WTC11 (cell line): Measurements from ENCODE around the gene PLCG2. TPM values are rescaled to one million over a fixed set of nuclear protein-coding genes. Genes with fewer than 3 reads are reported as not detected.

ENCODE experiments used
- CBFB ChIP-seq: sonication (generic); formaldehyde crosslinking; IDR thresholded peaks from 2 replicates; pipeline ENCODE4 v1.8.1; 2022; ENCODE audit warnings: mild to moderate bottlenecking, low read depth, missing genetic modification reagents
- E2F5 ChIP-seq: sonication (generic); formaldehyde crosslinking; IDR thresholded peaks from 2 replicates; pipeline ENCODE4 v1.8.1; 2022; ENCODE audit warnings: mild to moderate bottlenecking, moderate library complexity, missing genetic modification reagents
- ELF4 ChIP-seq: sonication (generic); formaldehyde crosslinking; IDR thresholded peaks from 2 replicates; pipeline ENCODE4 v1.8.1; 2022; ENCODE audit warnings: low read depth, mild to moderate bottlenecking, moderate library complexity, missing genetic modification reagents
- GABPB1 ChIP-seq: sonication (generic); formaldehyde crosslinking; IDR thresholded peaks from 2 replicates; pipeline ENCODE4 v1.8.1; 2023; ENCODE audit warnings: mild to moderate bottlenecking, missing genetic modification reagents
- GRHL2 ChIP-seq: fragments of 250-450 bp; sonication (Bioruptor Pico); IDR thresholded peaks from 2 replicates; pipeline ENCODE4 v1.8.0; 2022; ENCODE audit warnings: mild to moderate bottlenecking, moderate library complexity; ENCODE audit not compliant: insufficient replicate concordance, severe bottlenecking
- IRF2 ChIP-seq: sonication (generic); formaldehyde crosslinking; IDR thresholded peaks from 2 replicates; pipeline ENCODE4 v1.8.0; 2022; ENCODE audit warnings: low read depth, missing genetic modification reagents, borderline replicate concordance
- MXD4 ChIP-seq: fragments of 250-450 bp; sonication (Bioruptor Pico); IDR thresholded peaks from 2 replicates; pipeline ENCODE4 v1.8.0; 2021; ENCODE audit warnings: mild to moderate bottlenecking, moderate library complexity, borderline replicate concordance
- MYBL2 ChIP-seq: sonication (generic); formaldehyde crosslinking; IDR thresholded peaks from 2 replicates; pipeline ENCODE4 v1.8.1; 2023; ENCODE audit warnings: mild to moderate bottlenecking, moderate library complexity, missing genetic modification reagents
- NFYB ChIP-seq: sonication (generic); formaldehyde crosslinking; conservative IDR thresholded peaks from 2 replicates; pipeline ENCODE4 v1.8.0; 2022; ENCODE audit warnings: low read depth, missing genetic modification reagents
- PRRX2 ChIP-seq: fragments of 250-450 bp; sonication (Bioruptor Pico); IDR thresholded peaks from 2 replicates; pipeline ENCODE4 v1.8.0; 2021; ENCODE audit warnings: mild to moderate bottlenecking
- SMAD3 ChIP-seq: sonication (generic); formaldehyde crosslinking; IDR thresholded peaks from 2 replicates; pipeline ENCODE4 v1.8.0; 2022; ENCODE audit warnings: missing genetic modification reagents, mild to moderate bottlenecking, borderline replicate concordance
- TCF7 ChIP-seq: sonication (generic); formaldehyde crosslinking; IDR thresholded peaks from 2 replicates; pipeline ENCODE4 v1.8.0; 2022; ENCODE audit warnings: mild to moderate bottlenecking, low read depth, missing genetic modification reagents, moderate library complexity
- TEAD4 ChIP-seq: sonication (generic); formaldehyde crosslinking; IDR thresholded peaks from 2 replicates; pipeline ENCODE4 v1.8.0; 2022; ENCODE audit warnings: mild to moderate bottlenecking, missing genetic modification reagents
- ZNF219 ChIP-seq: sonication (generic); formaldehyde crosslinking; IDR thresholded peaks from 2 replicates; pipeline ENCODE4 v1.8.0; 2023; ENCODE audit warnings: missing genetic modification reagents, mild to moderate bottlenecking, borderline replicate concordance
- ZNF317 ChIP-seq: sonication (generic); formaldehyde crosslinking; IDR thresholded peaks from 2 replicates; pipeline ENCODE4 v1.8.1; 2023; ENCODE audit warnings: low read depth, mild to moderate bottlenecking, moderate library complexity, missing genetic modification reagents, borderline replicate concordance
- ZNF671 ChIP-seq: fragments of 250-450 bp; sonication (Bioruptor Pico); IDR thresholded peaks from 2 replicates; pipeline ENCODE4 v1.8.0; 2021; ENCODE audit warnings: mild to moderate bottlenecking
- ZSCAN18 ChIP-seq: fragments of 250-450 bp; sonication (Bioruptor Pico); IDR thresholded peaks from 2 replicates; pipeline ENCODE4 v2.1.2; 2022; ENCODE audit warnings: mild to moderate bottlenecking, moderate library complexity
- total RNA-seq: library from RNA; stranded (reverse); gene quantifications from 3 replicates; pipeline ENCODE4 v1.2.3, GENCODE V29; 2021
- TF ChIP-seq, protein P1 (sequence below): fragments of 200-600 bp; IDR thresholded peaks from 2 replicates; pipeline ENCODE4 v1.8.0; 2022; ENCODE audit warnings: antibody characterized with exemption
- TF ChIP-seq, protein P2 (sequence below): fragments of 250-450 bp; sonication (Bioruptor Pico); IDR thresholded peaks from 2 replicates; pipeline ENCODE4 v1.8.0; 2021; ENCODE audit warnings: mild to moderate bottlenecking
- TF ChIP-seq, protein P3 (sequence below): sonication (generic); formaldehyde crosslinking; conservative IDR thresholded peaks from 2 replicates; pipeline ENCODE4 v1.8.1; 2023; ENCODE audit warnings: mild to moderate bottlenecking, low read depth, missing genetic modification reagents, moderate library complexity
- TF ChIP-seq, protein P4 (sequence below): sonication (generic); formaldehyde crosslinking; IDR thresholded peaks from 2 replicates; pipeline ENCODE4 v1.8.0; 2023; ENCODE audit warnings: missing genetic modification reagents
- TF ChIP-seq, protein P5 (sequence below): sonication (generic); formaldehyde crosslinking; IDR thresholded peaks from 2 replicates; pipeline ENCODE4 v1.8.1; 2022; ENCODE audit warnings: low read depth, missing genetic modification reagents, borderline replicate concordance
- TF ChIP-seq, protein P6 (sequence below): sonication (generic); formaldehyde crosslinking; IDR thresholded peaks from 2 replicates; pipeline ENCODE4 v1.8.1; 2022; ENCODE audit warnings: low read depth, mild to moderate bottlenecking, moderate library complexity, missing genetic modification reagents, borderline replicate concordance

PLCG2 gene
- total RNA-seq, 1 experiment from 2014 or later = 7.0 TPM

DNA sequence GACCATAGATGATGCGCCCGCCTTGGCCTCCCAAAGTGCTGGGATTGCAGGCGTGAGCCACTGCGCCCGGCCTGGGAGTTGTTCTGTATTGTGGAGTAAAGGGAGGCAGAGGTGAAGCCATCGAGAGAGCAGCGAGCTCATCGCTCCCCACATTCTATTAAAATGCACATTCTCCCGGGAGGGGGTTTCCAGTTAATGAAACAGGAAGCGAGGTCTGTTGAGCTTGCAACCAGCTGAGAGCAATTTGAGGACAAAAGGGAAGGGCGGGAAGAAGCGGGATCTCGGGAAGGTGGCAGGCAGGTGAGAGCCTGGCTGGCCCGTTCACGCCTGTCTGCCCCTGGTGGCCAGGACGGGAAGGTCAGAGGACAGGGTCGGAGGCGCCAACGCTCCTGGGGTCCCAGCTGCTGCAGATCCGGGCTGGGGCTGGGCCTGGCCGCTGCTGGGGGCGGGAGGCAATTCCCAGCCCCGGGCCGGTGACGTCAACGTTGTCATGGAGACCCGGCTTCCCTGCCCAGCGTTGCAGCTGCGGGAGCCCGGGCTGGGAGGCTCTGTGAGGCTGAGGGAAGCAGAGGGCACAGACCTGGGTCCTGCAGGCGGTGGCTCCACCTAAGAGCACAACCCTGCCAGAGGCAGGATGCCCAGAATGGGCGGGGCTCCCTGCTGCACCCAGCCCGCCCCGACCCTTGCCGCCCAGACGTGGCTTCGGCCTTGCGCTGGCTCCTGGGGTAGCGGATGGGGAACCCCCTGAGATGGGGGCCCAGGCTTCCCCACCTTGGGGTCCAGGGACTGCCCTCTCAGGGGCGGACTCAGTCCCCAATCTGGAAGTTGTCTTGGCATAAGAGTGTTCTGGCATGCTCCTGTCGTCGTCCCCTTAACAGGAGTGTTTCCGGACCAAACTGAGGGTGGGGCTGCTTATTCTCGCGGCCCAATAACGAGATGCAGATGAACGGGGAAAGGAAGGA is 48.7 kb upstream of the PLCG2 start (continued):
- TF ChIP-seq, protein P1, sequence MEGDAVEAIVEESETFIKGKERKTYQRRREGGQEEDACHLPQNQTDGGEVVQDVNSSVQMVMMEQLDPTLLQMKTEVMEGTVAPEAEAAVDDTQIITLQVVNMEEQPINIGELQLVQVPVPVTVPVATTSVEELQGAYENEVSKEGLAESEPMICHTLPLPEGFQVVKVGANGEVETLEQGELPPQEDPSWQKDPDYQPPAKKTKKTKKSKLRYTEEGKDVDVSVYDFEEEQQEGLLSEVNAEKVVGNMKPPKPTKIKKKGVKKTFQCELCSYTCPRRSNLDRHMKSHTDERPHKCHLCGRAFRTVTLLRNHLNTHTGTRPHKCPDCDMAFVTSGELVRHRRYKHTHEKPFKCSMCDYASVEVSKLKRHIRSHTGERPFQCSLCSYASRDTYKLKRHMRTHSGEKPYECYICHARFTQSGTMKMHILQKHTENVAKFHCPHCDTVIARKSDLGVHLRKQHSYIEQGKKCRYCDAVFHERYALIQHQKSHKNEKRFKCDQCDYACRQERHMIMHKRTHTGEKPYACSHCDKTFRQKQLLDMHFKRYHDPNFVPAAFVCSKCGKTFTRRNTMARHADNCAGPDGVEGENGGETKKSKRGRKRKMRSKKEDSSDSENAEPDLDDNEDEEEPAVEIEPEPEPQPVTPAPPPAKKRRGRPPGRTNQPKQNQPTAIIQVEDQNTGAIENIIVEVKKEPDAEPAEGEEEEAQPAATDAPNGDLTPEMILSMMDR = peak; percentile 80
- TF ChIP-seq TEAD4 (CRISPR knock-in tag) (no peak), CBFB (CRISPR knock-in tag) (no peak), GRHL2 (CRISPR knock-in tag) (no peak), ZNF219 (CRISPR knock-in tag) (no peak), E2F5 (CRISPR knock-in tag) (peak; percentile 98), SMAD3 (CRISPR knock-in tag) (no peak; the same call in 1 of the 2 replicates), MXD4 (CRISPR knock-in tag) (no peak), ZNF317 (CRISPR knock-in tag) (no peak), TCF7 (CRISPR knock-in tag) (no peak), NFYB (CRISPR knock-in tag) (no peak), GABPB1 (CRISPR knock-in tag) (no peak), MYBL2 (CRISPR knock-in tag) (peak; percentile 96), PRRX2 (CRISPR knock-in tag) (no peak), IRF2 (CRISPR knock-in tag) (no peak), ELF4 (no peak; the same call in 1 of the 2 replicates), ZSCAN18 (CRISPR knock-in tag) (0 out of 2 replicates have a peak, but pooled peaks have one; percentile 54), ZNF671 (CRISPR knock-in tag) (no peak)
- TF ChIP-seq, protein P2, sequence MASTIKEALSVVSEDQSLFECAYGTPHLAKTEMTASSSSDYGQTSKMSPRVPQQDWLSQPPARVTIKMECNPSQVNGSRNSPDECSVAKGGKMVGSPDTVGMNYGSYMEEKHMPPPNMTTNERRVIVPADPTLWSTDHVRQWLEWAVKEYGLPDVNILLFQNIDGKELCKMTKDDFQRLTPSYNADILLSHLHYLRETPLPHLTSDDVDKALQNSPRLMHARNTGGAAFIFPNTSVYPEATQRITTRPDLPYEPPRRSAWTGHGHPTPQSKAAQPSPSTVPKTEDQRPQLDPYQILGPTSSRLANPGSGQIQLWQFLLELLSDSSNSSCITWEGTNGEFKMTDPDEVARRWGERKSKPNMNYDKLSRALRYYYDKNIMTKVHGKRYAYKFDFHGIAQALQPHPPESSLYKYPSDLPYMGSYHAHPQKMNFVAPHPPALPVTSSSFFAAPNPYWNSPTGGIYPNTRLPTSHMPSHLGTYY = no peak
- TF ChIP-seq, protein P3, sequence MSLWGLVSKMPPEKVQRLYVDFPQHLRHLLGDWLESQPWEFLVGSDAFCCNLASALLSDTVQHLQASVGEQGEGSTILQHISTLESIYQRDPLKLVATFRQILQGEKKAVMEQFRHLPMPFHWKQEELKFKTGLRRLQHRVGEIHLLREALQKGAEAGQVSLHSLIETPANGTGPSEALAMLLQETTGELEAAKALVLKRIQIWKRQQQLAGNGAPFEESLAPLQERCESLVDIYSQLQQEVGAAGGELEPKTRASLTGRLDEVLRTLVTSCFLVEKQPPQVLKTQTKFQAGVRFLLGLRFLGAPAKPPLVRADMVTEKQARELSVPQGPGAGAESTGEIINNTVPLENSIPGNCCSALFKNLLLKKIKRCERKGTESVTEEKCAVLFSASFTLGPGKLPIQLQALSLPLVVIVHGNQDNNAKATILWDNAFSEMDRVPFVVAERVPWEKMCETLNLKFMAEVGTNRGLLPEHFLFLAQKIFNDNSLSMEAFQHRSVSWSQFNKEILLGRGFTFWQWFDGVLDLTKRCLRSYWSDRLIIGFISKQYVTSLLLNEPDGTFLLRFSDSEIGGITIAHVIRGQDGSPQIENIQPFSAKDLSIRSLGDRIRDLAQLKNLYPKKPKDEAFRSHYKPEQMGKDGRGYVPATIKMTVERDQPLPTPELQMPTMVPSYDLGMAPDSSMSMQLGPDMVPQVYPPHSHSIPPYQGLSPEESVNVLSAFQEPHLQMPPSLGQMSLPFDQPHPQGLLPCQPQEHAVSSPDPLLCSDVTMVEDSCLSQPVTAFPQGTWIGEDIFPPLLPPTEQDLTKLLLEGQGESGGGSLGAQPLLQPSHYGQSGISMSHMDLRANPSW = no peak
- TF ChIP-seq, protein P4, sequence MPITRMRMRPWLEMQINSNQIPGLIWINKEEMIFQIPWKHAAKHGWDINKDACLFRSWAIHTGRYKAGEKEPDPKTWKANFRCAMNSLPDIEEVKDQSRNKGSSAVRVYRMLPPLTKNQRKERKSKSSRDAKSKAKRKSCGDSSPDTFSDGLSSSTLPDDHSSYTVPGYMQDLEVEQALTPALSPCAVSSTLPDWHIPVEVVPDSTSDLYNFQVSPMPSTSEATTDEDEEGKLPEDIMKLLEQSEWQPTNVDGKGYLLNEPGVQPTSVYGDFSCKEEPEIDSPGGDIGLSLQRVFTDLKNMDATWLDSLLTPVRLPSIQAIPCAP = no peak
- TF ChIP-seq, protein P5, sequence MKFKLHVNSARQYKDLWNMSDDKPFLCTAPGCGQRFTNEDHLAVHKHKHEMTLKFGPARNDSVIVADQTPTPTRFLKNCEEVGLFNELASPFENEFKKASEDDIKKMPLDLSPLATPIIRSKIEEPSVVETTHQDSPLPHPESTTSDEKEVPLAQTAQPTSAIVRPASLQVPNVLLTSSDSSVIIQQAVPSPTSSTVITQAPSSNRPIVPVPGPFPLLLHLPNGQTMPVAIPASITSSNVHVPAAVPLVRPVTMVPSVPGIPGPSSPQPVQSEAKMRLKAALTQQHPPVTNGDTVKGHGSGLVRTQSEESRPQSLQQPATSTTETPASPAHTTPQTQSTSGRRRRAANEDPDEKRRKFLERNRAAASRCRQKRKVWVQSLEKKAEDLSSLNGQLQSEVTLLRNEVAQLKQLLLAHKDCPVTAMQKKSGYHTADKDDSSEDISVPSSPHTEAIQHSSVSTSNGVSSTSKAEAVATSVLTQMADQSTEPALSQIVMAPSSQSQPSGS (CRISPR knock-in tag) = no peak
- TF ChIP-seq, protein P6, sequence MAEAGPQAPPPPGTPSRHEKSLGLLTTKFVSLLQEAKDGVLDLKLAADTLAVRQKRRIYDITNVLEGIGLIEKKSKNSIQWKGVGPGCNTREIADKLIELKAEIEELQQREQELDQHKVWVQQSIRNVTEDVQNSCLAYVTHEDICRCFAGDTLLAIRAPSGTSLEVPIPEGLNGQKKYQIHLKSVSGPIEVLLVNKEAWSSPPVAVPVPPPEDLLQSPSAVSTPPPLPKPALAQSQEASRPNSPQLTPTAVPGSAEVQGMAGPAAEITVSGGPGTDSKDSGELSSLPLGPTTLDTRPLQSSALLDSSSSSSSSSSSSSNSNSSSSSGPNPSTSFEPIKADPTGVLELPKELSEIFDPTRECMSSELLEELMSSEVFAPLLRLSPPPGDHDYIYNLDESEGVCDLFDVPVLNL (CRISPR knock-in tag) = no peak
